ENCODE measurements around the gene WASF2. TPM values are rescaled to one million over a fixed set of nuclear protein-coding genes. Genes with fewer than 3 reads are reported as not detected.
"Not testable (repeated sequence)": the region's sequence is repeated elsewhere in the genome, so short reads cannot be mapped to it uniquely, and the experiment has no call there.

WASF2 gene
- total RNA-seq, 1 donor from 2014 or later, result 25.3 TPM

- DNase-seq (ENCODE audit: low spot score), result no peak
Measured at GRCh38 chr1:27521861-27522431, 32.0 kb upstream of the WASF2 start.

GRCh38 chr1:27521336-27521831 is 31.4 kb upstream of the WASF2 start:
- no peak for DNase-seq (ENCODE audit: low spot score)

- no peak for DNase-seq (ENCODE audit: low spot score)
Measured at GRCh38 chr1:27520651-27521050, 30.7 kb upstream of the WASF2 start.

- DNase-seq (ENCODE audit: low spot score), result no peak
Measured at GRCh38 chr1:27519331-27520258, 29.6 kb upstream of the WASF2 start.

GRCh38 chr1:27518808-27519207 is 28.8 kb upstream of the WASF2 start:
- DNase-seq (ENCODE audit: low spot score), result no peak

GRCh38 chr1:27517907-27518718 is 28.1 kb upstream of the WASF2 start:
- DNase-seq (ENCODE audit: low spot score), result no peak

GRCh38 chr1:27517301-27517700 is 27.3 kb upstream of the WASF2 start:
- DNase-seq (ENCODE audit: low spot score), result no peak

GRCh38 chr1:27515626-27516025 is 25.7 kb upstream of the WASF2 start:
- DNase-seq (ENCODE audit: low spot score), result no peak

- DNase-seq (ENCODE audit: low spot score), result no peak
Measured at GRCh38 chr1:27513958-27514357, 24.0 kb upstream of the WASF2 start.

GRCh38 chr1:27513528-27513927 is 23.6 kb upstream of the WASF2 start:
- no peak for DNase-seq (ENCODE audit: low spot score)

GRCh38 chr1:27509127-27510080 is 19.4 kb upstream of the WASF2 start:
- no peak for DNase-seq (ENCODE audit: low spot score)

GRCh38 chr1:27507960-27508665 is 18.1 kb upstream of the WASF2 start:
- no peak for DNase-seq (ENCODE audit: low spot score)

- no peak for DNase-seq (ENCODE audit: low spot score)
Measured at GRCh38 chr1:27506703-27507102, 16.7 kb upstream of the WASF2 start.

GRCh38 chr1:27505420-27505680 is 15.4 kb upstream of the WASF2 start:
- no peak for DNase-seq (ENCODE audit: low spot score)

- DNase-seq (ENCODE audit: low spot score), result peak; percentile 73
Measured at GRCh38 chr1:27504588-27505419, 14.8 kb upstream of the WASF2 start.

- DNase-seq (ENCODE audit: low spot score), result peak; percentile 97
Measured at GRCh38 chr1:27503844-27504587, 14.0 kb upstream of the WASF2 start.

- DNase-seq (ENCODE audit: low spot score), result no peak
Measured at GRCh38 chr1:27503033-27503432, 13.1 kb upstream of the WASF2 start.

- not testable (repeated sequence) for DNase-seq (ENCODE audit: low spot score)
Measured at GRCh38 chr1:27501159-27501558, 11.2 kb upstream of the WASF2 start.

GRCh38 chr1:27499142-27499541 is 9.2 kb upstream of the WASF2 start:
- DNase-seq (ENCODE audit: low spot score), result no peak
